ENCODE results near the gene TRMT1L. TPM values are rescaled to one million over a fixed set of nuclear protein-coding genes. Genes with fewer than 3 reads are reported as not detected.

Gene TRMT1L
- total and polyA plus RNA-seq, 2 experiments from 2014 or later = 11.7 to 30.8 TPM

- Histone ChIP-seq H3K36me3 (ENCODE audit: insufficient read depth) (no peaks in the 10 kb centered on the region), H2AFZ (no peak overlapping the region), H4K20me1 (replicated peaks; ENCODE audit: insufficient read depth) (no peaks in the 10 kb centered on the region), H3K9me2 (ENCODE audit: insufficient read depth) (no peaks in the 10 kb centered on the region), H3K27ac (ENCODE audit: low read depth) (no peak overlapping the region), H3K4me2 (no peak overlapping the region), H3K79me2 (replicated peaks; ENCODE audit: insufficient read depth) (no peaks in the 10 kb centered on the region), H3K4me1 (ENCODE audit: insufficient read depth) (no peaks in the 10 kb centered on the region), H3F3A (replicated peaks; ENCODE audit: low read depth) (no peaks in the 10 kb centered on the region), H3K27me3 (ENCODE audit: insufficient read depth) (no peaks in the 10 kb centered on the region), H3K4me3 (no peak overlapping the region)
- no peak for DNase-seq (ENCODE audit: low spot score)
- peaks cover 4% of the 10 kb centered on the region for H3K27me3 Mint-ChIP-seq (ENCODE audit: insufficient read depth, low read depth, poor library complexity)
- peaks cover 22% of the 10 kb centered on the region for H3K9me3 Mint-ChIP-seq
- no peak overlapping the region for H3K27ac Mint-ChIP-seq
- TF ChIP-seq STAT1 (IDR thresholded peaks at IDR 0.05; ENCODE audit: unreplicated experiment) = no peak
- no peak for TF ChIP-seq CREB1 (CRISPR knock-in tag; IDR thresholded peaks at IDR 0.05; ENCODE audit: low read depth)
- TF ChIP-seq NANOG (IDR thresholded peaks at IDR 0.05; ENCODE audit: borderline replicate concordance) = no peak
- H3K4me1 Mint-ChIP-seq = no peaks in the 10 kb centered on the region
- H3K4me3 Mint-ChIP-seq = no peak overlapping the region
- H3K36me3 Mint-ChIP-seq (ENCODE audit: low read depth) = peaks cover 10% of the 10 kb centered on the region; the same call in 2 of the 3 replicates
- no peak for ATAC-seq
Observed at GRCh38 chr1:185110145-185110544, 46.6 kb downstream of the TRMT1L start.

- H3F3A ChIP-seq (replicated peaks; ENCODE audit: low read depth) = no peaks in the 10 kb centered on the region
- 0 out of 2 replicates have a peak, but pooled peaks cover 4% of the 10 kb centered on the region for H3K36me3 ChIP-seq (ENCODE audit: insufficient read depth)
- DNase-seq (ENCODE audit: low spot score) (no peak), ATAC-seq (no peak)
- H3K27ac Mint-ChIP-seq = no peak overlapping the region
- no peak overlapping the region for H3K4me3 Mint-ChIP-seq
- peaks cover 22% of the 10 kb centered on the region for H3K9me3 Mint-ChIP-seq
- no peak overlapping the region for H3K4me3 ChIP-seq
- no peak overlapping the region for H3K4me2 ChIP-seq
- no peaks in the 10 kb centered on the region for H3K9me2 ChIP-seq (ENCODE audit: insufficient read depth)
- peaks cover 4% of the 10 kb centered on the region for H3K27me3 Mint-ChIP-seq (ENCODE audit: insufficient read depth, low read depth, poor library complexity)
- no peaks in the 10 kb centered on the region for H3K4me1 Mint-ChIP-seq
- H3K4me1 ChIP-seq (ENCODE audit: insufficient read depth) = no peaks in the 10 kb centered on the region
- H3K27me3 ChIP-seq (ENCODE audit: insufficient read depth) = no peaks in the 10 kb centered on the region
- H4K20me1 ChIP-seq (replicated peaks; ENCODE audit: insufficient read depth) = no peaks in the 10 kb centered on the region
- no peak overlapping the region for H2AFZ ChIP-seq
- peaks cover 10% of the 10 kb centered on the region; the same call in 2 of the 3 replicates for H3K36me3 Mint-ChIP-seq (ENCODE audit: low read depth)
- H3K27ac ChIP-seq (ENCODE audit: low read depth) = no peak overlapping the region
- H3K79me2 ChIP-seq (replicated peaks; ENCODE audit: insufficient read depth) = no peaks in the 10 kb centered on the region
- TF ChIP-seq EZH2 (IDR thresholded peaks at IDR 0.05; ENCODE audit: low read depth, unreplicated experiment) (no peak), ZNF462 (CRISPR knock-in tag; IDR thresholded peaks at IDR 0.05) (no peak), ETS1 (IDR thresholded peaks at IDR 0.05) (no peak), ZNF331 (CRISPR knock-in tag; IDR thresholded peaks at IDR 0.05; ENCODE audit: low read depth) (no peak), ZNF114 (CRISPR knock-in tag; IDR thresholded peaks at IDR 0.05) (no peak), STAT1 (IDR thresholded peaks at IDR 0.05; ENCODE audit: unreplicated experiment) (no peak), JUNB (IDR thresholded peaks at IDR 0.05; ENCODE audit: unreplicated experiment) (no peak), POLR2AphosphoS5 (IDR thresholded peaks at IDR 0.05; ENCODE audit: low read depth) (no peak), EZH2phosphoT487 (IDR thresholded peaks at IDR 0.05; ENCODE audit: unreplicated experiment) (no peak), NANOG (IDR thresholded peaks at IDR 0.05; ENCODE audit: borderline replicate concordance) (no peak), CTCF (conservative IDR thresholded peaks at IDR 0.05; ENCODE audit: low read depth in 2 of 2) (no peak), CREB1 (CRISPR knock-in tag; IDR thresholded peaks at IDR 0.05; ENCODE audit: low read depth) (no peak)
Observed at GRCh38 chr1:185108321-185108720, 48.4 kb downstream of the TRMT1L start.
